NCI-H2029 (cell line): ENCODE measurements around the gene LMTK3.
"Not testable (repeated sequence)": the region's sequence is repeated elsewhere in the genome, so short reads cannot be mapped to it uniquely, and the experiment has no call there.

Experiments
- DNase-seq: peaks from one replicate; lab custom pipeline; 2025; lab: John Stamatoyannopoulos, UW

The LMTK3 gene

GRCh38 chr19:48506138-48506733 lies 5.4 kb downstream of the LMTK3 start:
- DNase-seq = peak; percentile 46

DNA sequence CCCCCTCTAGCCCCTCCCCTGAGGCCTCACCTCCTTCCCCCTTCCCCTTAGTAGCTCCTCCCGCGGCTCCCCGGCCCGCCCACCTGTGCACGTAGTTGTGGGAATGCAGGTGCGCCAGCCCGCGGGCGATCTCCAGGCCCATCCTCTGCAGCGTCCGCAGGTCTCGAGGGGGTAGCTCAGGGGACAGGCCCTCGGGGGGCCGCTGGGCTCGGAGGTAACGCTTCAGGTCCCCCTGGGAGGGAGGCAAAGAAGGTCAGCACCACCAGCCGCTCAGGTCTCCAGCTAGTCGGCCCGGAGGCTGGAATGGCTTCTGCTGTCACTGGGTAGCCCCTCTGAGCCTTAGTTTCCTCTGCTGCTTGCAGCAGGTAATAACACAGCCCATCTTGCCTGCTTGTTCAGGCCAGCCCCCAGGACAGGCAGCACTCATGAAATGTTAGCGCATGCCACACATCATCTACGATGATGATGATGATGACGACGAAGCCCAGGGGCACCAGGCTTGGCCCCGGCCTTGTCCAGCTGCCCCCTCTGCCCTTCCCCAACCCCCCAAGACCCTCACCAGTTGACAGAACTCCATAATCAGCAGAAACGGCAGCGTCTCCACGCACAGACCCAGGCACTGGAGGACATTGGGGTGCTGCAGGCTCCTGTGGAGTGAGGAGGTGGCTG lies 9.2 kb downstream of the LMTK3 start:
- DNase-seq = no peak

DNA sequence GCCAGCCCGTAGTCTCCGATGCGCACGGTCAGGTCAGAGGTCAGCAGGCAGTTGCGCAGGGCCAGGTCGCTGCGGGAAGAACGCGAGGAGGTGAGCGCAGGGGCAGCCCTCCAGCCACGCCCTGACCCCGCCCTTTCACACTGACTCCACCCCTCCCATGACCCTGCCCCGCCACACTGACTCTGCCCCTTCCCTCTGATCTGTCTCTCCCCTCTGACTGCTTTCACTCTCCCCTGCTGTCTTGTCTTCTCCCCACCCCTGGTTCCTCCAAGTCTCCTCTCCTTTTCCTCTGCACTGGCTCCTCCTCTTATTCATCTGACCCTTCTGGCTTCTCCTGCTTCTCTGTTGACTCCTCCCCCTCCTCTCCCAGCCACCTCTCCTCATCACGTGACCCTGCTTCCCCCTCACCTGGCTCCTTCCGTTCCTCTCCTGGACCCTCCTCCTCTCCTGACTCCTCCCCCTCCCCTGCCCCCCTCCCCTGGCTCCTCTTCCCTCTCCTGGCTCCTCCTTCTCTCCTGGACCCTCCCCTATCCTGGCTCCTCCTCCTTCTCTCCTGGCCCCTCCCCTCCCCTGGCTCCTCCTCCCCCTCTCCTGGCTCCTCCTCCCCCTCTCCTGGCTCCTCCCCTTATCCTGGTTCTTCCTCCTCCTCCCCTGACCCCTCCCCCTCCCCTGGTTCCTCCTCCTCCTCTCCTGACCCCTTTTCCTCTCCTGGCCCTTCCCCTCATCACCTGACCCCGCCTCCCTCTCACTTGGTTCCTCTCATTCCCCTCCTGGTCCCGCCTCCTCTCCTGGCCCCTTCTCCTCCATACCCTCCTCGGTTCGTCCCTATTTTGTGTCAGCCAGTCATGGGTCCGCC lies 9.9 kb downstream of the LMTK3 start:
- DNase-seq = peak; percentile 98

DNA sequence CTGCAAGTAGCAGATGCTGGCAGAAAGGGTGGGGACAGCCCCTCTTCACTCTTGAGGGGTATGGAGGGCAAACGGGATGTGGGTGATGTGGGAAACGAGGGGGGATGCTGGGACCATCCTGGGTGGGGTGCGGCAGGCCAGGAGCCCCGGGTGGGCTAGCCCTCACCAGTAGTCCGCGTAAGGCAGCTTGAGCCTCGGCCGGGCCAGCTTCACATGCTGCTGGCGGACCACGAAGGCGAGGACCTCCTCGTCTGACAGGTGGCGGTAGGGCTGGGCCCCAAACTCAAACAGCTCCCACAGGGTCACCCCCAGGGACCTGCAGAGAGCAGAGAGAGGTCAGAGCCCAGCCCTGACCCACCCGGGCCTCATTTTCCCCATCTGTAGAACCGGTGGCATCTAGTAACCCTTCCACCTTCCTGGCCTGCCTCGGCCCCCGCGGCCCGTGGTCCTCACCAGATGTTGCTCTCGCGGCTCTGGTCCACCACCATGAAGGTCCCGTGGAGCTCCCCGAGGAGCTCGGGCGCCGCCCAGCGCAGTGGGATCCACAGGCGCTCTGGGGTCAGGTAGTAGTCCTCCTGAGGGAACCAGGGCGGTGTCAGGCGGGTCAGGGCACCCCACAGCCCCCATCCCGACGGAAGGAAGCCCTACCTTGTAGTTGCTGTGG lies 10.7 kb downstream of the LMTK3 start:
- no peak for DNase-seq

- no peak for DNase-seq
These were observed 12.1 kb downstream of the LMTK3 start for GRCh38 chr19:48499316-48500090.

GRCh38 chr19:48498595-48499311 lies 12.9 kb downstream of the LMTK3 start:
- no peak for DNase-seq

- no peak for DNase-seq
These were observed 13.7 kb downstream of the LMTK3 start for GRCh38 chr19:48497728-48498594.

- no peak for DNase-seq
These were observed 14.5 kb downstream of the LMTK3 start for GRCh38 chr19:48496959-48497727.

GRCh38 chr19:48495396-48495795 lies 16.2 kb downstream of the LMTK3 start:
- no peak for DNase-seq

GRCh38 chr19:48493718-48494401 lies 17.8 kb downstream of the LMTK3 start:
- no peak for DNase-seq

- DNase-seq = peak; percentile 99
These were observed 18.5 kb downstream of the LMTK3 start for GRCh38 chr19:48492925-48493717.

DNA sequence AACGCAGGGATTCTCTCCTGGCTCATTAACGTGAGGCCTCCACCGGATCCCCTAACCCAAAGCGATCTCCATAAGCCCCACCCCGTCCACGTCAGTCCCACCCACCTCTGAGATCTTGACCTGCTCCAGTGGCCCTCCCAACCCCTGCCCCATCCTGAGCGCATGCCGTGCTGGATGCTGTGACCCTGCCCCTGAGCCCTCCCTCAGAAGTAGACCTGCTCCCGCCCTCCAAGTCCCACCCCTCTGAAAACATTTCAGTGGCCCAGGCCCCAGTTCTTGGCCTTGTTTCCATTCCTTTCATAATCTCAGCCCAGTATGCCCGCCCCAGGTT lies 19.9 kb downstream of the LMTK3 start:
- no peak for DNase-seq

DNA sequence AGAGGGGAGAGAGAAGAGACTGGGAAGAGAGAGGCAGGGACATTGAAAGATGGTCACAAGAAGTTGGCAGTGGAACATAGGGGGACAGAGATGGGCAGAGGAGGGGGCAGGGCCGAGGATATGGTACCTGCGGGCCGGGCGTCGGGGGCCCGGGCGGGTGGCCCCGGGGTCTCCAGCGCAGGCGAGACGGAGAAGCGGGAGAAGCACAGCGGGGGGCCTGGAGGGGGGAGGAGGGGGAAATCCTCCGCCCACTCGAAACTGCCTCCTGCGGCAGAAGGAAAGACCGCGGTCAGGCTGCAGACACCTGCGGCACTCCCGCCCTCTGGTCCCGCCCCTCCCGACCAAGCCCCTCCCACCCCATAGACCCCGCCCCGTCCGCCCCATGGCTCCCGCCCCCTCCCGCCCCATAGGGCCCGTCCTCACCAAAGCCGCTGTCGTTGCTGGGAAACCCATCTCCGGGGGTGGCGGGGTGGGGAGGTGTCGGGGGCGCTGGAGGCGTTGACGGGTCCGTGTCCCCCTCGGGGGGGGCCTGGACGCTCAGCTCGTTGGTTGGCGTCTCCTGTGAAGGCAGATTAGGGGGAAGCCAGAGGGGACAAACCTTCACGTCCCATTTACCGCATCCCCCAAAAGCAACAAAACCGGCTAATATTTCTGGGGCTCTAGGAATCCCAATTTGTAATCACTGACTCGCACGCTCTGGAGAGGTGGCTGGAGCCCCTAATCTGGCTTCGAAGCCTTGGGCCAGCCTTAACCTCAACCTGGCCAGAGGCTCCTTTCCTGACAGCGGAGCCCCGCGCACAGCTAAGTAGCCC lies 20.4 kb downstream of the LMTK3 start:
- peak; percentile 49 for DNase-seq

DNA sequence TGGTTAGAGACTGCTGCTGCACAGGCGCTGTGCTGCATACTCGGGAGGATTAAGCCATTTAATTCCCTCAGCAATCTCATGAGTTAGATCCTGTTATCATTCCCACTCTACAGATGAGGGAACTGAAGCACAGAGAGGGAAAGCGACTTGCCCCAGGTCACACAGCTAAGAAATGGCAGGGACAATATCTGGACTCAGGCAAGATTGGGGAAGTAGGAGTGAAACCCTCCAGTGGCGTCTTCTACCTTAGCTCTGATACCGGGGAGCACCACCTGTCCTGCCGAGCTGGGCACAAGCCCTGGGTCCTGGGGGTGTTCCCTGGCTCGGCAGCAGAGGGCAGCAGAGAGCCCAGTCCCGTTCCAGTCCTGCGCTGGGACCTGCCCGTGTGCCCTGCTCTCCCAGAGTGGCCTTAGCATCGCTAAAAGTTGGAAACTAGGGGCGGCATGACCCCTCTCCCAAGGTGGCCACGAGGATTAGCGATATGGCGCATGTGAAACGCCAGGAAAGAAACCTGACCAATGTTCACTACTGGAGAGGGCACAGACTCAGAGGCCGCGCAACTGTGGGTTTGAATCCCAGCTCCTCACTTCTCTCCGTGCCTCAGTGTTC lies 21.9 kb downstream of the LMTK3 start:
- peak; percentile 53 for DNase-seq

DNA sequence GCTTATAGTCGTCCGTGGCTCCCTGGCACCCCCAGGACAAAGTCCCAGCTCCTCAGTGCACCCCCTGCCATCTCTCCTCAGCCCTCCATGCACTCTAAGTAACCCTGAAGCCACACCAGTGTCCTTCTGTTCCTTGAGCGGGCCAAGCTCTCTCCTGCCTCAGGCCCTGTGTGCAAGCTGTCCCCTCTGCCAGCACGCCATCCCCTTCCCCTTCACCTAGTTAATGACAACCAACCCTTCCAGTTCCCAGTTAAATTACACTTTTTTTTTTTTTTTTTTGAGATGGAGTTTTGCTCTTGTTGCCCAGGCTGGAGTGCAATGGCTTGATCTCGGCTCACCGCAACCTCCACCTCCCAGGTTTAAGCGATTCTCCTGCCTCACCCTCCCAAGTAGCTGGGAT lies 23.2 kb downstream of the LMTK3 start:
- DNase-seq = not testable (repeated sequence)

GRCh38 chr19:48487948-48488347 lies 23.7 kb downstream of the LMTK3 start:
- peak; percentile 19 for DNase-seq

DNA sequence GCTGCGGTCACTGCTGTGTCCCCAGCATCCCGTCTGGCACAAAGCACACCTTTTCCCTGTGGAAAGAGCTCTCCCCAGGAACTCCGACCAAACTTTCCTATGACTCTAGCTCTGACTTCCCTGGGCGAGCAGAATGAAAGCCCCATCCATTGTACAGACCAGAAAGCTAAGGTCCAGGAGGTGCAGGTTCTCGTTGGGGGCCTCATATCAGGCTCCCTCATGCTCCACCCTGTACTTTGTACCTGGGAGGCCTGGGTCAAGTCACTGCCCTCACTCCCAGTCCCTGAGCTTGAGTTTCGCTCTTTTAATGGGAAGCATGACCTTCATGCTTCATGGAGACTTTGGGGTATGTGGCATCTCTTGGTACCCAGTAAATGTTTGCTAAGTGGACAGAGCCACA lies 24.1 kb downstream of the LMTK3 start:
- DNase-seq = no peak
